Measurements from ENCODE around the gene TIMP2. TPM values are rescaled to one million over a fixed set of nuclear protein-coding genes. Genes with fewer than 3 reads are reported as not detected.

TIMP2 gene
- total RNA-seq, 1 experiment from 2014 or later = 64.8 TPM

DNA sequence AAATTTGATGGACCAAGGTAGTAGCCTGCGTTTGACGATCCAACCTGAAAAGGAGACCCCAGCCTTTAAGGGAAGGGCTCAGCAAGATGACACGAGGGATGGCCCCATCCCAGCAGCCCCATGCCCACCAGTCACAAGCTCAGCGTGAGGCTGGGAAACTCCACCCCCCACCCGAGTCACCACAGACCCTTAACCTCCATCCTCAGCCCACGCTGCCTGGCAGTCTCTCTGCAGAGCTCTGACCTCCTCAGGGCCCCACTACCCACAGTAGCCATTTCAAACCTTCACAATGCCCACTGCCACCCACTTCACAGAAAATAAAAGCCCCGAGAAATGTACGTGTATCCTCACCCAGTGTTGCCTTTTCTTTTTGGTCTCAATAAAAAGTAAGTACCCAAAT, 103.2 kb downstream of the TIMP2 start:
- ChIA-PET RAD21 (ENCODE audit: low non-redundant PET in 1 of 2, low total read pairs in 2 of 2, uncharacterized antibody in 2 of 2, unreplicated experiment in 2 of 2) (no interaction called here), POLR2A (interaction anchor here (0.6 kb wide), 1 partner anchor 25 kb away, joined by 4 read pairs; no protein-coding TSS in a partner anchor), CTCF (no interaction called here)
- Histone ChIP-seq H3K9ac (ENCODE audit: low read length) (no peak overlapping the region), H3K79me2 (ENCODE audit: insufficient read depth, low read length) (peaks cover 62% of the 10 kb centered on the region), H2AFZ (ENCODE audit: low read depth, low read length, poor library complexity, severe bottlenecking) (no peak overlapping the region), H3K4me1 (ENCODE audit: control insufficient read depth in 1 of 2, insufficient read depth in 2 of 2, low read length in 2 of 2) (no peaks in the 10 kb centered on the region), H3K9me2 (ENCODE audit: insufficient read depth) (no peaks in the 10 kb centered on the region), H3K4me2 (ENCODE audit: low read length) (no peak overlapping the region), H3K9me3 (ENCODE audit: control insufficient read depth in 1 of 2, insufficient read depth in 1 of 2, low read depth in 1 of 2, low read length in 2 of 2) (no peaks in the 10 kb centered on the region), H3K27me3 (ENCODE audit: insufficient read depth, low read length) (no peaks in the 10 kb centered on the region), H3K36me3 (ENCODE audit: control insufficient read depth in 1 of 2, insufficient read depth in 2 of 2, low read length in 2 of 2) (peaks cover 76 to 93% of the 10 kb centered on the region in 2 experiments), H3K27ac (ENCODE audit: low read depth, low read length) (no peak overlapping the region), H4K20me1 (ENCODE audit: insufficient read depth) (peaks cover 12% of the 10 kb centered on the region; the same call in 1 of the 2 replicates), H3K4me3 (replicated peaks in 1 of 2; ENCODE audit: low read depth in 1 of 2, low read length in 2 of 2) (no peak overlapping the region)
- BruUV-seq (replicated peaks) = no TSS peak
- ATAC-seq (no peak), DNase-seq (ENCODE audit: low read depth, low spot score) (no peak)
- TF ChIP-seq CEBPB (IDR thresholded peaks at IDR 0.05; ENCODE audit: low read depth) = no peak
- TF ChIP-seq ZNF274 (IDR thresholded peaks at IDR 0.05; ENCODE audit: low read depth, low read length) = no peak
- TF ChIP-seq, protein P1, sequence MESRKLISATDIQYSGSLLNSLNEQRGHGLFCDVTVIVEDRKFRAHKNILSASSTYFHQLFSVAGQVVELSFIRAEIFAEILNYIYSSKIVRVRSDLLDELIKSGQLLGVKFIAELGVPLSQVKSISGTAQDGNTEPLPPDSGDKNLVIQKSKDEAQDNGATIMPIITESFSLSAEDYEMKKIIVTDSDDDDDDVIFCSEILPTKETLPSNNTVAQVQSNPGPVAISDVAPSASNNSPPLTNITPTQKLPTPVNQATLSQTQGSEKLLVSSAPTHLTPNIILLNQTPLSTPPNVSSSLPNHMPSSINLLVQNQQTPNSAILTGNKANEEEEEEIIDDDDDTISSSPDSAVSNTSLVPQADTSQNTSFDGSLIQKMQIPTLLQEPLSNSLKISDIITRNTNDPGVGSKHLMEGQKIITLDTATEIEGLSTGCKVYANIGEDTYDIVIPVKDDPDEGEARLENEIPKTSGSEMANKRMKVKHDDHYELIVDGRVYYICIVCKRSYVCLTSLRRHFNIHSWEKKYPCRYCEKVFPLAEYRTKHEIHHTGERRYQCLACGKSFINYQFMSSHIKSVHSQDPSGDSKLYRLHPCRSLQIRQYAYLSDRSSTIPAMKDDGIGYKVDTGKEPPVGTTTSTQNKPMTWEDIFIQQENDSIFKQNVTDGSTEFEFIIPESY (IDR thresholded peaks at IDR 0.05; ENCODE audit: extremely low read depth, insufficient replicate concordance, low read length) = no peak
- TF ChIP-seq EGR1 (IDR thresholded peaks at IDR 0.05; ENCODE audit: low read depth) = no peak
- TF ChIP-seq JUND (IDR thresholded peaks at IDR 0.05) = no peak
- TF ChIP-seq POLR2AphosphoS5 (IDR thresholded peaks at IDR 0.05; ENCODE audit: low read depth, low read length) = no peak
- no peak for TF ChIP-seq ELF1 (IDR thresholded peaks at IDR 0.05; ENCODE audit: borderline replicate concordance, low read depth)
- TF ChIP-seq SIN3A (IDR thresholded peaks at IDR 0.05; ENCODE audit: low read depth) = no peak
- TF ChIP-seq POLR2A (IDR thresholded peaks at IDR 0.05; ENCODE audit: borderline replicate concordance, extremely low read depth, insufficient read depth, insufficient read length) = no peak
- no peak for TF ChIP-seq EZH2phosphoT487 (IDR thresholded peaks at IDR 0.05; ENCODE audit: borderline replicate concordance)
- intact Hi-C loops (cut with micrococcal nuclease) = no loop called here

All from HCT116 (cell line).